GM04503 (cell line): ENCODE results near the gene CUL3.
"Not testable (repeated sequence)": the region's sequence is repeated elsewhere in the genome, so short reads cannot be mapped to it uniquely, and the experiment has no call there.

ENCODE experiments used
- DNase-seq: peaks from one replicate; pipeline ENCODE4 v3.0.0-alpha.2; 2012; ENCODE audit warnings: low read depth

The CUL3 gene

DNA sequence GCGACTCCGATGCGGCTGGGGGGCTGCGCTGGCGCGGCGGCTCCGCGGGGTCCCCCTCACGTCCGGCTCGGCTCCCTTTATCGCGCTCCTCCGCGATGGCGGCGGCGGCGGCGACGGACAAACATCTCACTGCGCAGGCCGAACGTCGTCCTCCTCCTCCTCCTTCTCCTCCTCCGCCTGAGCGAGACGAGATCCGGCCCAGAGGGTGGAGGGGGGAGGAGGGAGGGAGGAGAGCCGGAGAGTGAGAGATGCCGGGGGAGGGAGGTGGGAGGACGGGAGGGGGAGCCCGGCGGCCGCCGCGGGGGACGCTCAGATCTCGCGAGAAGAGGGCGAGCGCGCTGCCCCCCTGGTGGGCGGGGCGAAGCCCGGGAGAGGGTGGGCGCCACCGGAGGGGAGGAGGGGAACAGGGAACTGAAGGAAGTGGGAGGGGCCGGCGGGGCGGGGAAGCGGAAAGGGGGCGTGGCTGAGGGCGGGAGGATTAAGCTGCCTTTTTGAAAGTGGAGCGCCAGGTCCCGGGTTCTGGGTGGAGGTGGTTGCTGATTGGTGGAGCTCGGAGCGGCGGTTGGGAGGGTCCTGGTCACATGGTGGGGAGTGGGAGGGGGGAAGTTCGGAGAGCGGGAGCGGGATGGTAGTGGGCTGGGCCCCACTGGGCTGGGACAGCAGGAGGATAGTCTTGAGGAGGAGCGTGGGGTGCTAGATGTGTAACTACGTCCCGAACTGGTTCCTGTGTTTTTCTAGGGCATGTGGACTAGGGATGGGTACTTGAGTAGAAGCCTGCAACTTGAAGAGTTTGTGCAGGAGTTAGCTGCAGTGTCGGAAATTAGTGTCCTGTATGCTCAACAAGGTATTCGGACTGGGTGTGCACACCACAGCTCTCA, at the start of gene CUL3:
Gene CUL3 (minus strand): TSS at position 153 of the 878 bp plus-strand sequence. CDS start 354 bp downstream, outside the sequence.
- DNase-seq, result peak; percentile 77

DNA sequence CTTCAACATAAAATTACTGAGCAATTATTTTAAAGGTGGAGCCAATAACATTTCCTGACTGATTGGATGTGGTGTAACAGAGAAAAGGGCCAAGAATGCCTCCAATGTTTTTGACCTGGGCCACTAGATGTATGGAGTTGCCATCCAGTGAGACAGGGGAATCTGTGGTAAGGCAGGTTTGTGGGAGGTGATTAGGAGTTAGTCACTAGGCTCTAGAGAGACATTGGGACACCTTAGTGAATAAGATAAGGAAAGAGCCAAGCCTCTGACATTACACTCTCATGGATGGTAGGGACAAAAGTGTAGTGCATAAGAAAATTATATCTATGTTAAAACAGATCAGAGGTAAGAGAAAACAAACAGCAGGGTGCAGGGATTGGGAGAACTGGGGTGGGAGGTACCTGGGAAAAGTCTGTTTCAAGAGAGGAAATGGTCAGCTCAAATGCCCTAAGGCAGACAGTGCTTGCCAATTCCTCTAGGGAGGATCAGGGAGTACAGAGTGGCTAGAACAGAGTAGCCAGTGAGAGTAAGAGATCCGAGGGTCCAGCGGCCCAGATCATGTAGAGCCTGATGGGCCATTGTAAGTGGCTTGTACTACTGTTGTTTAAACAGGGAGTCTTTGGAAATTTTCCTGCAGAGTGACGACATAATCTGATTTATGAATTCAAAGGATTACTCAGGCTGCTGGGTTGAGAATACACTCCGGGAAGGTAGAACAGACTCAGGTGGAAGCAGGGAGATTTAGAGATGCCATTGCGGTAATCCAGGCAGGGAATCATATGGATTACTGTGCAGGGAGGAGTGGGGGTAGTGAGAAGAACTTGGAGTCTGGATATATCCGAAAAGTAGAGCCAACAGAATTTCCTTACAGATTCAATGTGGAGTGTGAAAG, 45.7 kb upstream of the CUL3 start:
- DNase-seq, result no peak

DNA sequence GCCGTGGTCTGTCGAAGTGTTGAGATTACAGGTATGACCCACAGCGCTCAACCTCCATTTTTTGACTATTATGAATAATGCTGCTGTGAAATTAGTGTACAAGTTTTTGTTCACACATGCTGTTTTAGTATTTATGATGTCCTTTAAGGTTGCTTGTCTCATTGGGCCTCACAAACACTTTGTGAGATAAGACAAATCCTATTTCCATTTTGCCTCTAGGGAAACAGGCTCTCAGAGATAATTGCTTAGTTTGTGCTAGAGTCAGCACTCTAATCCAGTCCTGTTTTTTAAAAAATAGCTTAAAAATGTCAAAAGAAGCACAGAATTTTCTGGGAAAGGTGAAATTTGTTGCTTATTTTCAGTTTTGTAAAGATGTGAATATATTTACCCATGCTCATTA, 43.3 kb upstream of the CUL3 start:
- DNase-seq, result no peak

DNA sequence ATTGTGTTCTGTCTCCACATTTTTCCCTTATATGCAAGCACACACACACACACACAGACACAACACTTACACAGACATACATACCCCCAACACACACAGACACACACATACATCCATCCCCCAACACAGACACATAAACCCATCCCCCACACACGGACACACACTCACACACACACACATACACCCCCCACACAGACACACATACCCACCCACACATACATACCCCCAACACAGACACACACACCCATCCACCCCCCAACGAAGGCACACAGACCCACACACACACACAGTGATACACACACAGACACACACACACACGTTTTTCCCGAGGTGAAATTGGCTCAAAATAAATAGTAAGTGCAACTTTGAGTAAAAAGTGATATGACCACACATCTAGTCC, 41.6 kb upstream of the CUL3 start:
- no peak for DNase-seq

DNA sequence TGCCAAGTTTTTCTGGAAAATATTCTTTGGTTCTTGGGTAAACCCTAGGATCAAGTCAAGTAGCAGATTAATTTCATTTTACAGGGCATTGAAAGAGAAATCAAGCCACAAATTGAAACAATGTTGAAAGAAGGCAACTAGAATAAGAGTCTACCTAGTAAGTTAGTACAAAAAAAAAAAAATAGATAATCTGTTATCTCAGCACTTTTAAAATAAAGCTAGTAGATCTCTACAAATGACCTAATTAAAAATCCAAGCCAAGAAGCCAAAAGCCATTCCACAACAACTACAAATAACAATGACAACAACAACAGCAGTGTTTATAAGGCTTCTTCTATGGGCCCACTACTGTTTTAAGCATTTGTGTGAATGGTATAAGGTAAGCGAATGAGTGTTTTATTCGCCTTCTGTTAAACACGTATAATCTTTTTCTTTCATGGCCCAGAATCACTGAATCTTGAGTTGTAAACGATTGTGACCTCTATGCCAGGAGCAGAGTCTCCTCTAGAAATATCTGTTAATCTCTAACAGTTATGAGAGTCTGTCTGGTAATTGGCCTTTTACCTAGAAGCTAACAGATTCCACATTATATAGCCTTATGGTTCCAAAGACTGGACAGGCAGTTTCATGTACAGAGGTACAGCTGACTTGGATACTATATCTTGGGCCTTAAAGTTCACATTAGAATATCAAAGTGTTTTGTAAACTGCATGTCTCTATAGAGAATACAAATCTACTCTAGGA, 28.6 kb upstream of the CUL3 start:
- no peak for DNase-seq

DNA sequence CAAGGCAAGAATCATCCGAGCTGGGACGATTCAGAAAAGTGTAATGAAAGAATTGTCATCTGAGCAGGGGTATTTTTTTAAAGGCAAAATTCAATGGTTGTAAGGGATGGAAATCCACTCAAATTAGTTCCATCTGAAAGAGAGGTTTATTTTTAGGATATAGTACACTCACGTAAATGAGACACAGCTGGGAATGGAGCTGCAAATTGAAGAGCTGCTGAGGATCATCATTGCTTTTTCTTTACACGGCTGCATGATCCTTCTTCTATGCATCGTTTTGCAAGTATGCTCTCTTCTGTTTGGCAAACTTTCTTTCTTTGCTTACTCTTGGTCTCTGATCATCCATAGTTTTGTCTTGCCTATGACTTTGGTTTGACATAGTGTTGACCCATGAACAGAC, 27.4 kb upstream of the CUL3 start:
- no peak for DNase-seq

DNA sequence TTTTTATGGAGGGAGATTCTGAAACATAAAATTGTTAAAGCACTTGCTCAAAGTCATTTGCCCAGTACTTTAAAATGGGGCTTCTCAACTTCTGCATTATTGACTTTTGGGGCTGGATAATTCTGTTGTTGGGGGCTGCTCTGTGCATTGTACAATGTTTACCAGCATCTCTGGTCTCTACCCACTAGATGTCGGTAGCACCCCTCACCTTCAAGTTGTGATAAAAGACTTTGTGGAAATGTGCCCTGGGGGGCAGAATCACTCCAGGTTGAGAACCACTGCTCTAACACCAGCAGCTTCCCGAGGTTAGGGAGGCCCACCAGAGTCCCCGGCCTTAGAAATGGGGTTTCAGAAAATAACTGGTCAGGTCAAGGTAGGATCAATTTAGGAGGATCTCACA, 26.8 kb upstream of the CUL3 start:
- no peak for DNase-seq

DNA sequence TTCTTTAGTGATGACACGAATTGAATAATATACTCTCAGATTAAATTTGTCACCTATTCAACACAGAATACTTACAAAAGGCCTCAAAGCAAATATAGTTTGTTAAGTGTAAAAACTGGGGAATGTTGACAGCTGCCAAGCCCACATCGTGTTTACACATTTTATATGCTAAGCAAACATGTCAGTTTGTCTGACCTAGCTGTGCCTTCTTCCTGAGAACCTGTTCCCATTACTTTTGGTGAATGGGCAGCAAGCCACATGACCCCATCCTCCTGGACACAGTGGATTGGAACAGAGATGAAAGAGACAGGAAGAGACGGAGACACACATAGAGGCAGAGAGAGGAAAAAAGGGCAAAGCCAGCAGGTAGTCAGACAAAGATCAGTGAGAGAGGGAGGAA, 22.9 kb upstream of the CUL3 start:
- no peak for DNase-seq

DNA sequence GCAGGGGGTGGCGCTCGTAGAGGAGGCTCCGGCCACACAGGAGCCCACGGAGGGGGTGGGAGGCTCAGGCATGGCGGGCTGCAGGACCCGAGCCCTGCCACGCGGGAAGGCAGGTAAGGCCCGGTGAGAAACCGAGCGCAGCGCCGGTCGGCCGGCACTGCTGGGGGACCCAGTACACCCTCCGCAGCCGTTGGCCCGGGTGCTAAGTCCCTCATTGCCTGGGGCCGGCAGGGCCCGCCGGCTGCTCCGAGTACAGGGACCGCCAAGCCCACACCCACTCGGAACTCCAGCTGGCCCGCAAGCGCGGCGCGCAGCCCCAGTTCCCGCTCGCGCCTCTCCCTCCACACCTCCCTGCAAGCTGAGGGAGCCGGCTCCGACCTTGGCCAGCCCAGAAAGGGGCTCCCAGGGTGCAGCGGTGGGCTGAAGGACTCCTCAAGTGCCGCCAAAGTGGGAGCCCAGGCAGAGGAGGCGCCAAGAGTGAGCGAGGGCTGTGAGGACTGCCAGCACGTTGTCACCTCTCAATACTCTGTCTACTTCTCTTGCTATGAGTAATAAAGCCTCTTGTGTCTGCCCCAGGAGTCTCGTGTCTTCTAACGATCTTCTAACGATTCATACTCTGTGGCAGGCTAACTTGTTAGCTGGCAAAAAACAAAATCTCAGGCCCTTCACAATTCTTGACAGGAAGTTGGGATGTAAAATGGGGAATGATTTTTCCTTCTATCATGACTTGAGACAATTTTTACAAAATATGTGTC, 18.8 kb upstream of the CUL3 start:
- not testable (repeated sequence) for DNase-seq

DNA sequence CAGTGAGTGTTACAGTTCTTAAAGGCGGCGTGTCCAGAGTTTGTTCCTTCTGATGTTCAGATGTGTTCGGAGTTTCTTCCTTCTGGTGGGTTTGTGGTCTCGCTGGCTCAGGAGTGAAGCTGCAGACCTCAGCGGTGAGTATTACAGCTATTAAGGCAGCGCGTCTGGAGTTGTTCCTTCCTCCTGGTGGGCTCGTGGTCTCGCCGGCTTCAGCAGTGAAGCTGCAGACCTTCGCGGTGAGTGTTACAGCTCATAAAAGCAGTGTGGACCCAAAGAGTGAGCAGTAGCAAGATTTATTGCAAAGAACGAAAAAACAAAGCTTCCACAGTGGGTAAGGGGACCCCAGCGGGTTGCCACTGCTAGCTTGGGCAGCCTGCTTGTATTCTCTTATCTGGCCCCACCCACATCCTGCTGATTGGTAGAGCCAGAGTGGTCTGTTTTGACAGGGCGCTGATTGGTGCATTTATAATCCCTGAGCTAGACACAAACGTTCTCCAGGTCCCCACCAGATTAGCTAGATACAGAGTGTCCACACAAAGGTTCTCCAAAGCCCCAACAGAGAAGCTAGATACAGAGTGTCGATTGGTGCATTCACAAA, 17.7 kb upstream of the CUL3 start:
- not testable (repeated sequence) for DNase-seq

DNA sequence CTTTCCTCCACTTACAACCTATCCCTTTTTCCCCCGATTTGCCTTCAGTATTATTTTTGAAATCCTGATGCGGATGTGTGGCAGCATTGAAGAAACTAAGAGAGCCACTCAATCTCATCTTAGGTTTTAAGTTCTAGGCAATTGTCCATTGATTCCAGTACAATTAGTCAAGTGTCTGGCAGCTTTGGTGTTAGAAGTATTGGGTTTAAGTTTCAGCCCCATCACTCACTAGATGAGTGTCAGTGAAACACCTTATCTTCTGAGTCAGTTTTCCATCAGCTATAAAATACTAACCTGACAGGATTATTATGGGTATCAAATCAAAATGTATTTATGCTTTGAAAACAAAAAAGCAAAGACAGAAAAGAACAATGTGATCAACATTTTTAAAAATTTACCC, 16.8 kb upstream of the CUL3 start:
- DNase-seq, result no peak

DNA sequence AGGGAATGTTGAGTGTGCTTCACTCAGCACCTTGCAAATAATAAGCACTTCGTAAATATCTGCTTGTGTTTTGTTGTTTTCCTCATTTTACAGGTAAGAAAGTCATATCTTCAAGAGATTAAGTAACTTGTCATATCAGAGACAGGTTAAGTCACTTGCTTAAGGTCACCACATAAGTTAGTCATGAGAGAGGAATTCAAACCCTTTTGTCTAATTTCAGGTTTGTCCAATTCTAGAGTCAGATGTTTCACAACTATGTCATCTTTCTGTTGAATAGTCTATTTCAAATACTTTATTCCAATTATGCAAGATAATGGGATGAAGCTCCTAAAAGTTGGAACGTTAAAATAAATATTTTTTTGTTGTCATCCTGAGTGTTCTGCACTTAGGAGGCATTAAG, 13.5 kb upstream of the CUL3 start:
- DNase-seq, result no peak

DNA sequence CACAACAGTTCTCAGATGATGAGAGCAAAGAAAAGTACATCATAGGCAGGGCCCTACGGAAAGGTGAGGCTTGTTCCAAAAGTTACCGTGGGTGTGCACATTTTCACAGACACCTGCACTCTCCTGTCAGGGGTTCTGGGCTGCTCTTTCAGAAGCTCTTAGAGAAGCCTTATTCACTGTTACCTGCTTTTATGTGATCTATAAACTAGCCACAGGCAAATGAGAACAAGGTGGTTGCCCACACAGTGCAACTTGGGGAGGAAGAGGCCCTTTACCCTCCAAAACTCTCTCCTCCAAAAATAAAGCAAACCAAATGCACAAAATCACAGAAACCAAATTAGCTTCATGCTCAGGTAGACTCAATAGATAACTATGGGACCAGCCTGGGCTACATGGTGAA, 11.1 kb upstream of the CUL3 start:
- no peak for DNase-seq

DNA sequence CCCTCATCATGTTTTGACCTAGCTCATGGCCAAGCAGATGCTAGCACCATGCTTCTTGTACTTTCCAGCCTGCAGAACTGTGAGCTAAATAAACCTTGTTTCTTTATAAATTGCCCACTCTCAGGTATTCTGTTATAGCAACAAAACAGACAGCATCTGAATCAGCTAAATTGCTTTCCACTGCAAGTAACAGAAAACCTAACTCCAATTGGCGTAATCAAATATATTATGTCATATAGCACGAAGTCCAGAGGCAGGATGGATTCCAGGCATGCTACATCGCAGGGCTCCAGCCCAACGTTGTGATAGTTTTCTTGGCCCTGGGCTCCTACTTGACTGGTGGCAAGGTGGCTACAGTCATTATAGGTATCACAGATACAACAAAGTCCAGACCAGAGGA, 10.4 kb upstream of the CUL3 start:
- DNase-seq, result no peak

DNA sequence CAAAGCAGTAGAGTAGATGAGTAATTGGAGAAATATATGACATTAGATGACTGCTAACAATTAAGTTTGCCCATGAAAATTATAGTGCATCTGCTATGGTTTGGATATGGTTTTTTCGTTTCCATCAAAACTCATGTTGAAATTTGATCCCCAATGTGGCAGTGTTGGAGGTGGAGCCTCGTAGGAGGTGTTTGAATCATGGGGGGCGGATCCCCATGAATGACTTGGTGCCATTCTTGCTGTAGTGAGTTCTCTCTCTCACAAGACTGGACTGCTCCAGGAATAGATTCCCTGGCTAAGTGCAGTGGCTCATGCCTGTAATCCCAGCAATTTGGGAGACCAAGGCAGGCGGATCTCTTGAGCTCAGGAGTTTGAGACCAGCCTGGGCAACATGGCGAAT, 9.7 kb upstream of the CUL3 start:
- DNase-seq, result no peak

DNA sequence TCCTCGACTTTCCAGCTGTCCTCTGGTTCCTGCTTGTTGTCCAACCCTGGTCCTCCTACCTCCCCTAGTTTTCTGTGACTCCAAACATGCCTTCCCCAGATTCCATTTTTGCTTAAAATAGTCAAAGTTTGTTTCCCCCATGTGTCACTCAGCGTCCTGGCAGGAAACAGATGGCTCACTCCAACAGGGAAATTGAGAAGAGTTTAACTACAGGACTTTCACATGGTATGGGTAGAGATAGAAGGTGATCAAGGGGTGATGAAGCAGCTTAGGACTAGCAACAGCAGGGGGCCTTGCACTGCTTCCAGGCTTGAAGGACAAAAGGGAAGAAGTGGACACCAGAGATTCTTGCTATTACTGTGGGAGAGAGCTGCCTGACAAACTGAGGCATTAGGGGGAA, 6.1 kb upstream of the CUL3 start:
- no peak for DNase-seq

DNA sequence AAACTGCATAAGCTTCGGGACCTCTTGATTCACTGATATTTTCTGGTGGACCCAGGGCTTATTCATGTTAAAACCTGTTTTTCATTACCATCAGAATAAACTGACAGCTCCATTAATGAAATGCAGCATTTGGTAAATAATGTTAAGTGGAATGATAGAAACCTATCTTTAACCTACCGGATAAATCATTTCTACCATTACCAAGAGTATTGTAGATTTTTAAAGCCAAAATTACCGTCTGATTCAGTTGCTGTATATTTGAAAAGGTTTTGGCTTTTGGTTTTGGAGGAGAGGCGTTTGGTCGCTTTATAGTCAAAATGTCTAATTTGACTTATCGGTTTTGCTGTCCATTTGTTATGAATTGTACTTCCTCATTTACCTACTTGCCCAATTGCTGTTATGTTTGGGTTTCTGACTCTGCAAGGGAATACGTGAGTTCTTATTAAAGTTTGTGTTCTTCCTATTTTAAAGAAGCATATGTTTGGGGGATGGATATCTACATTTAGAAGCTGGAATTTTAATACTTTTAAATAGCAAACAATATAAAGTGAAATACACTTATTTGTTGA, 1.0 kb upstream of the CUL3 start:
- no peak for DNase-seq

DNA sequence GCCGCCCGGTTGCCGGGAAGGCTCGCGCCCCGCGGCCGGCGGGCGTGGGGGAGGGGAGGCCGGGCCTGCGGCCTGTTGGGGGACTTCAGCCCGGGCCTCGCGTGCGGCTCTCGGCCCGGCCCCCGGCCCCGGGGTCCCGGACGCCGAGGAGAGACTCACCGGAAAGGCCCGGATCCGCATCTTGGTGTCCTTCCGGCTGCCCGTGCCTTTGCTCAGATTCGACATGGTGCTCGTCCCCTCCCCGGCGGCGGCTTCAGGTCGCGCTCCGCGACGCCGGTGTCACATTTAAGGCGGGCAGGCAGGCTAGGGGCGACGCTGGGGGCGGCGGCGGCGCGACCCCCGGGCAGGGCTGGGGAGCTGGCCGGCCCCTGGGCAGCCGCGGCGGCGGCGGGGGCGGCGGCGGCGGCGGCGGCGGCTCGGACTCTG, 365 bp downstream of the CUL3 start:
- no peak for DNase-seq

DNA sequence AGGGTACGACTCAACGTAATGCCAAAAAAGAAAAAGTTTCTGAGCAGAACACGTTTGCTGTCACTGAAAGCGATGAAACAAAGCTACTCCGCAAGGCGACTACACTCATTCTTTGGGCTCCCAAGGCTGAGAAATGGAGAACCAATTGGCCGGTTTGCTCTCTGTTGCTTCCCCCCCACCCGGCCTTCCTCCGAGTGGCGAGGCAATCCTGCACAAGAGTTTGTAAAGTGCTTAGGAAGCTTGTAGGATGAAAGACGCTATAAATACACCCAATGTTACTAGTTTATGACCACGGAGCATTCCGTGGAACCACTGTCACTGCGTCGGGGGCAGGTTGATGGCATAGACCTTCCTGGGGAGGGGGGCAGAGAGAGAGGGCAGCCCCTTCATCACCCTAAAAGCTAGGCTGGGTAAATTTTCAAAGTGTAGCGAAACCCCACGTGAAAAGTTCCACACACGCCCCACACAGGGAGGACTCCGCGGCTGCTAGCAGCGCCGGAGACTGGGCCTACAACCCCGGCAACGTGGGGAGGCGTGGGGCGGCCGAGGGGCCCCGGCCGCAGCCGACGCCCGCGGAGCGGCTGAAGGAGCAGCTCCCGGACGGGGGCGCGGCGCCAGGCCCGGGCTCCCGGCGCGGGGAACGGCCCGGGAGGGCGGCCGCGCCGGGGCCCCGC, 915 bp downstream of the CUL3 start:
- no peak for DNase-seq

DNA sequence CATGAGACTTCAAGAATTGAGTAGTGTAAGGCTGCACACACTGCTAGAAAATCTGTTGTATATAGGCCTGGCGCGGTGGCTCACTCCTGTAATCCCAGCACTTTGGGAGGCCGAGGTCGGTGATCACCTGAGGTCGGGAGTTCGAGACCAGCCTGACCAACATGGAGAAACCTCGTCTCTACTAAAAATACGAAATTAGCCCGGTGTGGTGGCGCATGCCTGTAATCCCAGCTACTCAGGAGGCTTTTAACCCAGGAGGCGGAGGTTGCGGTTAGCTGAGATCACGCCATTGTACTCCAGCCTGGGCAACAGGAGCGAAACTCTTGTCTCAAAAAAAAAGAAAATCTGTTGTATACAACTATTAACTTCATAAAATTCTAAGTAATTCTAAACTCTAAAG, 2.1 kb downstream of the CUL3 start:
- DNase-seq, result not testable (repeated sequence)
